ENCODE measurements around the gene ROPN1L. TPM values are rescaled to one million over a fixed set of nuclear protein-coding genes. Genes with fewer than 3 reads are reported as not detected.

The ROPN1L gene
- total and polyA plus RNA-seq, 2 of the 8 experiments (the other 6 are each of a cell fraction or from before 2014, with no cell fraction given) = 0.24 to 0.73 TPM

- TF ChIP-seq GTF2F1 (IDR thresholded peaks at IDR 0.05; ENCODE audit: borderline replicate concordance, low read depth, low read length) (no peak), RXRA (IDR thresholded peaks at IDR 0.05; ENCODE audit: insufficient read depth, low read depth, low read length) (no peak), SUZ12 (IDR thresholded peaks at IDR 0.05; ENCODE audit: low read length) (no peak), E2F6 (IDR thresholded peaks at IDR 0.05) (no peak), SP1 (IDR thresholded peaks at IDR 0.05; ENCODE audit: low read depth, low read length) (no peak), ATF3 (IDR thresholded peaks at IDR 0.05; ENCODE audit: insufficient read depth, low read depth, low read length) (no peak), PHF8 (conservative IDR thresholded peaks at IDR 0.05; ENCODE audit: low read depth, low read length) (no peak), MAFK (IDR thresholded peaks at IDR 0.05; ENCODE audit: low read depth, low read length) (no peak)
Measured at GRCh38 chr5:10451137-10451824, 9.6 kb downstream of the ROPN1L start (continued).

All from H1 (cell line).